Stimulated activated naive CD8-positive, alpha-beta T cell treated with anti-CD3 and anti-CD28 coated beads, Interleukin-15, amount 100 ng/mL, for 72 hours (primary cell): ENCODE measurements around the gene DNPH1.
A peak's percentile ranks its signal among the peaks of the same experiment; 100 is the strongest.

ENCODE experiments used
- ATAC-seq: fragments of 150-1000 bp; cut with Tn5 transposase; 2 replicates; pipeline ENCODE4 v1.10.0; 2021; ENCODE audit warnings: mild to moderate bottlenecking, moderate library complexity
- DNase-seq, 2 donors: peaks; one replicate each; pipeline ENCODE4 v3.0.0; 2021 to 2022
- H3K27ac Mint-ChIP-seq, 2 donors: one replicate each; pipeline ENCODE4 v1.8.0; 2022; ENCODE audit warnings: mild to moderate bottlenecking in 2 of 2, mixed read lengths in 2 of 2, moderate library complexity in 2 of 2
- H3K27me3 Mint-ChIP-seq: one replicate; pipeline ENCODE4 v1.8.0; 2022; ENCODE audit warnings: mixed read lengths
- H3K4me1 Mint-ChIP-seq: one replicate; pipeline ENCODE4 v1.8.0; 2022; ENCODE audit warnings: mild to moderate bottlenecking, mixed read lengths
- H3K4me3 Mint-ChIP-seq, 2 donors: one replicate each; pipeline ENCODE4 v1.8.0; 2022; ENCODE audit warnings: mild to moderate bottlenecking in 2 of 2, mixed read lengths in 2 of 2, moderate library complexity in 1 of 2
- H3K9me3 Mint-ChIP-seq, 2 donors: one replicate each; pipeline ENCODE4 v1.8.0; 2022; ENCODE audit warnings: mixed read lengths in 2 of 2

The DNPH1 gene

DNA sequence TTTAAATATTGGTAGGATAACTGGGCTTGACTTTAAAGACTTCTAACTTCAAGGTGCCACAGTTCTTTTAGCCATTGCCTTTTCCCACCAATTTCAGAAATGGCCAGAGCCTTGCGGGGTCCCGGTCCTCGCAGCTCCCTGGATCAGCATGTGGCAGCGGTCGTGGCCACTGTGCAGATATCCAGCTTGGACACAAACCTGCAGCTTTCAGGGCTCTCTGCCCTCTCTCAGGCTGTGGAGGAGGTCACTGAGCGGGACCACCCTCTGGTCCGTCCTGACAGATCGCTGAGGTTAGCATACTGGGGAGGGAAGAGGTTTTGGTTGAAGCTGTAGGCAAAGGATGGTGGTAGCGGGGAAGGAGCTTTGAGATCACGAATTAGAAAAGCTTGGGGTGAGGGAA is 40.9 kb downstream of the DNPH1 start:
- DNase-seq, result no peak
- H3K4me3 Mint-ChIP-seq, result no peak overlapping the region
- no peak overlapping the region for H3K27ac Mint-ChIP-seq
- peaks cover 36% of the 10 kb centered on the region for H3K4me1 Mint-ChIP-seq
- no peak for ATAC-seq
- H3K9me3 Mint-ChIP-seq, result no peaks in the 10 kb centered on the region
- no peaks in the 10 kb centered on the region for H3K27me3 Mint-ChIP-seq

GRCh38 chr6:43187821-43188220 is 41.5 kb downstream of the DNPH1 start:
- ATAC-seq (no peak), DNase-seq (no peak)
- Mint-ChIP-seq H3K4me1 (peaks cover 43% of the 10 kb centered on the region), H3K27ac (no peak overlapping the region), H3K27me3 (no peaks in the 10 kb centered on the region), H3K9me3 (no peaks in the 10 kb centered on the region), H3K4me3 (no peak overlapping the region)

- Mint-ChIP-seq H3K27me3 (no peaks in the 10 kb centered on the region), H3K9me3 (no peaks in the 10 kb centered on the region), H3K4me1 (peaks cover 46% of the 10 kb centered on the region), H3K27ac (peak overlapping the region; percentile 22 to 71), H3K4me3 (no peak overlapping the region)
- ATAC-seq, result no peak
- no peak for DNase-seq
These were observed 42.6 kb downstream of the DNPH1 start for GRCh38 chr6:43186706-43187105.

DNA sequence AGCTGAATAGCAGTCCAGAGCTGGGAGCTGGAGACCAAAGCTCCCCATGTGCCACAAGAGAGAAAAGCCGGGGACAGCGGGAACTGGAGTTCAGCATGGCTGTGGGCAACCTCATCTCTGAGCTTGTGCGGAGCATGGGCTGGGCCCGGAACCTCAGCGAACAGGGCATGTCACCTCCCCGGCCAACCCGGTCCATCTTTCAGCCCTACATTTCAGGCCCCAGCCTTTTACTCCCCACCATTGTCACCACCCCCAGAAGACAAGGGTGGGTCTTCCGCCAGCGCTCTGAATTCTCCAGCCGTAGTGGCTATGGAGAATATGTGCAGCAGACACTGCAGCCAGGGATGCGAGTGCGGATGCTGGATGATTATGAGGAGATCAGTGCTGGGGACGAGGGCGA is 43.3 kb downstream of the DNPH1 start:
- Mint-ChIP-seq H3K27me3 (no peaks in the 10 kb centered on the region), H3K27ac (peak overlapping the region in 1 of 2 donors; percentile 71), H3K9me3 (no peaks in the 10 kb centered on the region), H3K4me3 (no peak overlapping the region), H3K4me1 (peaks cover 53% of the 10 kb centered on the region)
- DNase-seq, result no peak
- no peak for ATAC-seq

DNA sequence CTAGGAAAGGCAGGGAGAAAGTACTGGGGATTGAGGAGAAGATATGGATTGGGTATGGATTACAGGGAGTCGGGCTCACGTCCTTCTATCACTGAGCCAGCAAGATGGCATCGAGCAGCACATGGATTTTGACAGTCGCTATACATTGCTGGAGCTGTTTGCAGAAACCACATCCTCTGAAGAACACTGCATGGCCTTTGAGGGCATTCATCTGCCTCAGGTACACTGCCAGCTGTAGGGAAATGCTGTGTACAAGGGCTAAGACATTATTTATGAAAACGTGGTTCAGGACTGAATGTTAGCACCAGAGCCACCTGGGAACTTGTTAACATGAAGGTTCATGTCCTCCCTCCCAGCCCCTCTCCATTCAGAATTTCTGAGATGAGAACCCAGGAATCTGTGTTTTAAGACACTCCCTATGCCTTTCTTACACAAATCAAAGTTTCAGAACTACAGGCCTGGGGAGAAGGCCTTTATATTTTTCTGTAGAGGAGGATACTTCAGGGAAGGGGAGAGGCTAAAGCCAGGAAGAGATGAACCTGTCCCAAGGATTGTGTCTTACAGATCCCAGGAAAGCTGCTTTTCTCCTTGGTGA is 43.8 kb downstream of the DNPH1 start:
- Mint-ChIP-seq H3K4me1 (peaks cover 56% of the 10 kb centered on the region), H3K9me3 (no peaks in the 10 kb centered on the region), H3K27me3 (no peaks in the 10 kb centered on the region), H3K4me3 (peak overlapping the region; percentile 7 to 42), H3K27ac (peak overlapping the region in 1 of 2 donors; percentile 32)
- ATAC-seq (peak; percentile 38), DNase-seq (no peak)

DNA sequence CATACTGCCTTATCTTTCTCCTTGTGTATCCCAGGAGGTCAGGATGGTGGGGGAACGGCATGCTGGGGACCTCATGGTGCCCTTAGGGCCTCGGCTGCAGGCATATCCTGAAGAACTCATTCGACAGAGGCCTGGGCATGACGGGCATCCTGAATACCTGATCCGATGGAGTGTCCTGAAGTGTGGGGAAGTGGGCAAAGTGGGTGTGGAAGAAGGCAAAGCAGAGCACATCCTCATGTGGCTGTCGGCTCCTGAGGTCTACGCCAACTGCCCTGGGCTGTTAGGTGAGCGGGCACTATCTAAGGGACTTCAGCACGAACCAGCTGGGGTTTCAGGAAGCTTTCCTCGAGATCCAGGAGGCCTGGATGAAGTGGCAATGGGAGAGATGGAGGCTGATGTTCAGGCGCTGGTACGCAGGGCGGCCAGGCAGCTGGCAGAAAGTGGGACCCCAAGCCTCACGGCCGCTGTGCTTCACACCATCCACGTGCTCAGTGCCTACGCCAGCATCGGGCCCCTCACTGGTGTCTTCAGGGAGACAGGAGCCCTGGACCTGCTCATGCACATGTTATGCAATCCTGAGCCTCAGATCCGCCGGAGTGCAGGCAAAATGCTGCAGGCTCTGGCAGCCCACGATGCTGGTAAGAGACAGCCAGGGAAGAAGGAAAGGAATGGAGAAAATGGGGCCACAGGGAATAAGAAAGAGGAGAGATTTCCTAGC is 44.9 kb downstream of the DNPH1 start:
- H3K27me3 Mint-ChIP-seq, result no peaks in the 10 kb centered on the region
- DNase-seq, result no peak

DNA sequence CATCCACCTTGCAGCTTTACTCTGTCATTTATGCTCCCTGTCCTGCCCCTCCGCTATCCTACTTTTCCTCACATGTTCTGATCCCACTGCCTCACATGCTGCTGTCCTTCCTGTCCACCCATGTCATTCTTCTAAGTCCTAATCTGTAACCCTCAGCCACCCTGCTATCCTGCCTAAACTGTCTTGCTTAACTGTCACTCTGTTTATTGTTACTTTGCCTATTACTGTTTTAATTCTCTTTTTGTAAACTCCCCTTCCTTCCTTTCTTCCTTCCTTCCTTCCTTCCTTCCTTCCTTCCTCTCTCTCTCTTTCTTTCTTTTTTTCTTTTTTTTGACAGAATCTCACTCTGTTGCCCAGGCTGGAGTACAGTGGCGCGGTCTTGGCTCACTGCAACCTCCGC is 45.8 kb downstream of the DNPH1 start:
- H3K4me3 Mint-ChIP-seq, result peak overlapping the region; percentile 94
- DNase-seq (no peak), ATAC-seq (no peak)
- no peaks in the 10 kb centered on the region for H3K9me3 Mint-ChIP-seq
- H3K4me1 Mint-ChIP-seq, result peaks cover 51% of the 10 kb centered on the region
- peak overlapping the region; percentile 13 to 38 for H3K27ac Mint-ChIP-seq
- no peaks in the 10 kb centered on the region for H3K27me3 Mint-ChIP-seq

More for the DNA sequence above, 44.9 kb downstream of the DNPH1 start:
- no peak for ATAC-seq
- Mint-ChIP-seq H3K4me3 (peak overlapping the region; percentile 38 to 46), H3K4me1 (peaks cover 51% of the 10 kb centered on the region), H3K27ac (peak overlapping the region in 1 of 2 donors; percentile 20), H3K9me3 (no peaks in the 10 kb centered on the region)

DNA sequence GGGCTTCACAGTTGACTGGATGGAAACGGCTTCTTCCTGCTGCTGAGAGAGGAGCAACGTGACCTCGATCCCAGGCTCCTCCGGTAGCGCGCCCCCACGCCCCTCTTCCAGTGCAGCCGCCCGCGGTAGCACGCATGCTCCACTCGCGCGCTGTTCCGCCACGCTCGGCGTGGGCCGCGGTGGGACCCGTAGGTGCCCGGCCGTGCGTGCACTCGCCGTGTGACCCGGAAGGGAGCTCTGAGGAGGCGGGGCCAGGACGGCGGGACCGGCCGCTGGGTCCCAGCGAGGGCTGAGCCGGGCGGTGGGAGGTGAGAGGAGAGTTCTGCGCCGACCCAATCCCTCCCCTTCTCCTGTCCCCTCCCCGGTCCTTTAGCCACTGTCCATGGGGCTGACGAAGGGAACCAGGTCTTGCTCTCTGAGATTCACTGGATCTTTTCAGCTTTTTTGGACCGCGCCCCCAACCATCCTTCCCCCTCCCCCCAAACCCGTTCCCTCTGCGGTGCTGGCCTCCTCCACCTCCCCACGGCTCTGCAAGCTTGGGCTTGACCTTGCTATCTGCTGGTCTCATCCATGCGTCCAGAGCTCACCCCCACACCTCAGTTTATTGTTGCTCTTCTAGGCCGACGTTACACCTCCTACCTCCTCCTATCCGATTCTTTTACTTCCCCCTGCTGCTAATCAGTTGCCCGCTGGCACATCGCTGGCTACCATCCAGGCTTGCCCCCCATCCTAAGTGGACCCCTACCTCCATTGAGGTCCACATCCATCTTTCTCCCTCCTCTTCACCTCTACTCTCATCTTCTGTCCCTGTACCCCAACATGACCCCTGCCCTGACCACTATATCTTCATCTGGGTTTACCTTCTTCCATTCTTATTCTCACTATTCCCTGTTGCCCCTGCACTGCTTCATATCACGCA is 47.1 kb downstream of the DNPH1 start, which contains the start of gene CUL9:
Gene CUL9 (plus strand): TSS at position 255 of the 919 bp plus-strand sequence. CDS start 2,115 bp downstream, outside the sequence.
- Mint-ChIP-seq H3K9me3 (no peaks in the 10 kb centered on the region), H3K27me3 (no peaks in the 10 kb centered on the region), H3K4me1 (peaks cover 51% of the 10 kb centered on the region), H3K27ac (peak within 1 kb of the TSS; percentile 93), H3K4me3 (peak within 1 kb of the TSS; percentile 94)
- DNase-seq (peak; percentile 75 to 82), ATAC-seq (peak; percentile 98)

- no peak for ATAC-seq
- Mint-ChIP-seq H3K4me1 (peaks cover 49% of the 10 kb centered on the region), H3K4me3 (peak overlapping the region; percentile 94), H3K27me3 (no peaks in the 10 kb centered on the region), H3K9me3 (no peaks in the 10 kb centered on the region), H3K27ac (peak overlapping the region; percentile 47 to 71)
- DNase-seq, result no peak
These were observed 47.7 kb downstream of the DNPH1 start for GRCh38 chr6:43181621-43181941.

GRCh38 chr6:43180985-43181384 is 48.3 kb downstream of the DNPH1 start:
- Mint-ChIP-seq H3K4me1 (peaks cover 49% of the 10 kb centered on the region), H3K27me3 (no peaks in the 10 kb centered on the region), H3K27ac (peak overlapping the region in 1 of 2 donors; percentile 6), H3K4me3 (peak overlapping the region; percentile 94), H3K9me3 (no peaks in the 10 kb centered on the region)
- DNase-seq (no peak), ATAC-seq (no peak)

- Mint-ChIP-seq H3K4me1 (peaks cover 51% of the 10 kb centered on the region), H3K9me3 (no peaks in the 10 kb centered on the region), H3K27ac (no peak overlapping the region), H3K4me3 (no peak overlapping the region), H3K27me3 (no peaks in the 10 kb centered on the region)
- ATAC-seq, result no peak
- no peak for DNase-seq
These were observed 49.2 kb downstream of the DNPH1 start for GRCh38 chr6:43180058-43180457.

- H3K27ac Mint-ChIP-seq, result peak overlapping the region in 1 of 2 donors; percentile 86
- peaks cover 51% of the 10 kb centered on the region for H3K4me1 Mint-ChIP-seq
- H3K4me3 Mint-ChIP-seq, result no peak overlapping the region
- DNase-seq (no peak), ATAC-seq (no peak)
- no peaks in the 10 kb centered on the region for H3K9me3 Mint-ChIP-seq
- H3K27me3 Mint-ChIP-seq, result no peaks in the 10 kb centered on the region
These were observed 50.1 kb downstream of the DNPH1 start for GRCh38 chr6:43178951-43179830.

DNA sequence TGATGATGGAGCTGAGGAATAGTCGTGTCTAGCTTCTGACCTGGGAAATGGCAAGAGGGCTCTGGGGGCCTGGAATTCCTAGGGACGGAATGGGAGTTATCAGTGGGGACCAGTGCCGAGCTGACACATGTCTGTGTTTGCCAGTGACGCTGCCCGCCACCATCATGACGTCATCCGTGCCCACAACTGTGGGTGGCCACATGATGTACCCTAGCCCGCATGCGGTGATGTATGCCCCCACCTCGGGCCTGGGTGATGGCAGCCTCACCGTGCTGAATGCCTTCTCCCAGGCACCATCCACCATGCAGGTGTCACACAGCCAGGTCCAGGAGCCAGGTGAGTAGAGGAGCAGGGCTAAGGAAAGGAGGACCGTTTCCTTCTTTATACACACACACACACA is 51.1 kb downstream of the DNPH1 start:
- no peaks in the 10 kb centered on the region for H3K9me3 Mint-ChIP-seq
- peaks cover 51% of the 10 kb centered on the region for H3K4me1 Mint-ChIP-seq
- H3K27me3 Mint-ChIP-seq, result no peaks in the 10 kb centered on the region
- ATAC-seq, result no peak
- H3K4me3 Mint-ChIP-seq, result no peak overlapping the region
- DNase-seq, result no peak
- H3K27ac Mint-ChIP-seq, result no peak overlapping the region

DNA sequence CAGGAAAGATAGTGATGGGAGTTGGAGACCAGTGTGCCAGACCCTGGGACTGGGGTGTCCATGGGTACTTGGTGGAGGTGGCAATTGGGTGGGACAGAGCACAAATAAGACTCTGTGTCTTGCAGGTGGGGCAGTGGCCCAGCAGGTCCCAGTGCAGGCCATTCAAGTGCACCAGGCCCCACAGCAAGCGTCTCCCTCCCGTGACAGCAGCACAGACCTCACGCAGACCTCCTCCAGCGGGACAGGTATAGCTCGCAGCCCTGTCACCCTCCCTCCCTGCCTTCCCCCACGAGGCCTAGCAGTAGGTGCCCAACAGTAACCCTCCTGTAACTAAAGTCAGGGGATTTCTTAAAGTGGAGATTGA is 52.9 kb downstream of the DNPH1 start:
- DNase-seq, result no peak
- H3K4me1 Mint-ChIP-seq, result peaks cover 52% of the 10 kb centered on the region
- H3K27ac Mint-ChIP-seq, result peak overlapping the region; percentile 19 to 92
- no peaks in the 10 kb centered on the region for H3K27me3 Mint-ChIP-seq
- ATAC-seq, result no peak
- H3K9me3 Mint-ChIP-seq, result no peaks in the 10 kb centered on the region
- H3K4me3 Mint-ChIP-seq, result no peak overlapping the region
